ENCODE data around the gene CTDSPL.
"Not testable (repeated sequence)": the region's sequence is repeated elsewhere in the genome, so short reads cannot be mapped to it uniquely, and the experiment has no call there.

The CTDSPL gene, protein sequence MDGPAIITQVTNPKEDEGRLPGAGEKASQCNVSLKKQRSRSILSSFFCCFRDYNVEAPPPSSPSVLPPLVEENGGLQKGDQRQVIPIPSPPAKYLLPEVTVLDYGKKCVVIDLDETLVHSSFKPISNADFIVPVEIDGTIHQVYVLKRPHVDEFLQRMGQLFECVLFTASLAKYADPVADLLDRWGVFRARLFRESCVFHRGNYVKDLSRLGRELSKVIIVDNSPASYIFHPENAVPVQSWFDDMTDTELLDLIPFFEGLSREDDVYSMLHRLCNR

DNA sequence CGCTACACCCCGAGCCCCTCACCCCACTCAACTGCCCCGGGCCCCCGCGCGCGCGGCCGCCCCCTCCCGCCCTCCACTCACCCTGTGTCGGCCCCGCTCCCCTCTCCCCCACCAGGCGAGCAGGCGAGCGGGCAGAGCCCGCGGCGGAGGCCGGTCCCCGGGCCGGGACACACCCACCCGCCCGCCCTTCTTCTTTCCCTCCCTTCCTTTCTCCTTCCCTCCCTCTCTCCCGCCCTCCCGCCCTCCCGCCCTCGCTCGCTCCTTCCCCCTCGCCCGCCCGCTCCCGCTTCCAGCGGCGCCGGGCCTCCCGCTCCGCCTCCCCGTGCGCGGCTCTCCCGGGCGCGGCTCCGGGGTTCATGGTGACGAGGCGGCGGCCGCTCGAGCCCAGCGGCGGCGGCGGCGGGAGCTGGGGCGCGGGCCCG lies at the start of gene CTDSPL:
Gene CTDSPL (plus strand): TSS at position 261 of the 422 bp plus-strand sequence. CDS start 320 bp downstream, outside the sequence.
- no peak for DNase-seq

DNA sequence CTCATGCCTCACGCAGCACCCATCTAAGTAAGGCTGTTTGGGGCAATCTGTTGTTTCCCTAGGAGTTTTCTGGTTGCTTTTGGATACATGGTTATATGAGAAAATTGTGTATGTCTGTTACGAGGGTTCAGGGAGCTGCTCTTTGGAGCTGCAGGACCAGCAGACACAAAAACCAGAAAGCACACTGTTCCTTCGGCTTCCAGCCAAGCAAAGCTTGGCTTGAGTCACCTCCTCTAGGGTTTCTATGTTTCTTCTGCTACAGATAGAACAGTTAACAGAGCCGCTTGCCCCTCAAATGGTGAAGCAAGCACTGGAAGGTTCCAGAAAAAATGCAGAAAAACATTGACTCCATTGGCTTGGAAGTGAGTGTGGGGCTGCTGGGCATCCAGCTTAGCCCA lies 49.2 kb upstream of the CTDSPL start:
- no peak for DNase-seq

DNA sequence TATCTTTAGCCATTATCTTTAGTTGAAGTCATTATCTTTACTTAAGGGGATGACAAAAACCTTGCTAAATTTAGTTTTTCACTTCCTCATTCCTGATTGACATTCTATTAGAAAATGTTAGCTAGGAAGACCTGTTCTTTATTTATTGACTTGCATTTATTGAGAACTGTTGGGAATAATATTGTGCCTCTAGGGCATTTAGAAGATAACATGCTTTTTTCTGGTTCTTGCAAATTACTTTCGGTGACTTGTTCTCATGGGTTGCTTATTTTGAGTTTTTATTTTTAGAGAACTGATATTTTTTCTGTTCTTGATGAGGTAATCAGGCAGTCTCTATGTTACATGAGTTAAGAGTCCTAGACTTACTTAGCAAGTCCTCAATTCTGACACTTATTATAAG lies 48.3 kb upstream of the CTDSPL start:
- no peak for DNase-seq

DNA sequence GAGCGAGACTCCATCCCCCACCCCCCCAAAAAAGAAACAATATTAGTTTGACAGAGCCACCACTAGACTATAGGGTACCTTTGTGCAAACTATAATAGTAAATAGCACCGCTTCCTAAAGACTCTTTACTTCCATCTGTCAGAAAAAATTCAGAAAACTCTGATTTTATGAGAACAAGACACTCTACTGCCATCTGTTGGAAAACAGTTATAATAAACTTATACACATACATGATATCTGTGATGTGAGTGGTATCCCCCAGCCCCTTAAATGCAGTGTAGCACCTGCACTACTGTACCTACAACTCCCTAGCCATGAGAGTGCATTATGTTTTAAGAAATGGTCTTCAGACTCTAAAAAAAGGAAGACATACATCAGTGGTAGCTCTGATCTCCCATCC lies 47.1 kb upstream of the CTDSPL start:
- no peak for DNase-seq

DNA sequence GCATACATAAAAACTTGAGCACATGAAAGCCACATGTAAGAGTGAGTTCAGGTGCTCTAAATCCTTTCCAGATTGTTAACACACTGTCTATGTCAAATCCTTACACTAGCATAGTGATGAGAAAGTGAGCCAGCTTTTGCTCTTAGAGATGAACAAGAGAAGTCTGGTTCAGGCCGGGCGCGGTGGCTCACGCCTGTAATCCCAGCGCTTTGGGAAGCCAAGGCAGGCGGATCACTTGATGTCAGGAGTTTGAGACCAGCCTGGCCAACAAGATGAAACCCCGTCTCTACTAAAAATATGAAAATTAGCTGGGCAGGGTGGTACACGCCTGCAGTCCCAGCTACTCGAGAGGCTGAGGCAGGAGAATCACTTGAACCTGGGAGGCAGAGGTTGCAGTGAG lies 46.5 kb upstream of the CTDSPL start:
- DNase-seq = not testable (repeated sequence)

DNA sequence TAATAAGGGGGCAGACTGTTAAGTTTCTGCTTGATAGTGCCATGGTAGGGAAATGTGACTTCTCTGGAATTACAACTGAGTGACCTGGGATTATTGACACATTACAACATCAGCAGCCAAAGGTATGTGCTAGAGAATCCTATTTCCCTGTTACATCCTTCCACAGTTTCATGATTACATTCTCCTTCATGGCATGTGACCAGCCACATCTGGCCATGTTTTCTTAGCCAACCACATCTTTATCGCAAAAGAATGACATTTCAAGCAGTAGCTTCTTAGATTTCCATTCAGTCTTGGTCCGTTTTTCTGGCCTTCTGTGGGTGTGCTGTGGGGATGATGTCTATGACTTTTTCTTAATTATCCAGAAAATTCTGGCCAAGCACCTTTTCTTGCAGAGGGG lies 45.4 kb upstream of the CTDSPL start:
- no peak for DNase-seq

DNA sequence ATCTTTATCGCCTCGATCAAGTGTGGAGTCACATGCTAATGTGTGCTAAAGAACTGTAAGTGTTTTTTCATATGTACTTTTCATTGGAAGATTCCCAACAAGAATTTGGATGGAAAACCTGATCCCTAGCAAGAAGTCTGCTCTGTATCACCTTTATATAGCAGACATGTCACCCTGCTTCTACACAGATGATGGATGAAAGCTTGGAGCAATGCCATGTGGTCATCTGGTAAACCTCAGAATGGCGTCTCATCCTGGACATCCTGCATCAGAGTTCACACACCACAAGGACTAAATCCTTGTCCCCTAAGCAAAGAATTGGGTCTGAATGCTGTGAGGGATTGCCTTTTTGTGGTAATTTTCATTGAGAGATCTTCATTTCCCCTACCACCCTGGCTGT lies 42.1 kb upstream of the CTDSPL start:
- no peak for DNase-seq

DNA sequence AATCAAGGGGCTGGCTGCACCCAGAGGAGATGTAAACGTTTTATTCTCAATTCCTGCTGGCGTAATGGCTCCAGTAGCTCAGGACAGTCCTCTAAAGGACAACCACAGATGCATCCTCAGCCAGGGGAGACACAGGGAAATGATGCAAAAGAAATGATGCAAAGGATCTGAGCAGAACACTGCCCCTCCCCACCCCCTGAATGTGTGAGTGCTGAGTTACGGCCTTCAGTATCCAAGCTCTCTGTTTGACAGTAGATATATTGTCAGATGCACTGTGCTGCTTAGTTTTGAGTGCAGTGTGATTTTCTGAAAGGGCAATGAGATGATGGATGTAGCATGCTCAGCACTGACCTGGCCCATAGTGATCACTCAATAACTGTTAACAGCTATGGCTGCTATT lies 41.4 kb upstream of the CTDSPL start:
- DNase-seq = no peak

DNA sequence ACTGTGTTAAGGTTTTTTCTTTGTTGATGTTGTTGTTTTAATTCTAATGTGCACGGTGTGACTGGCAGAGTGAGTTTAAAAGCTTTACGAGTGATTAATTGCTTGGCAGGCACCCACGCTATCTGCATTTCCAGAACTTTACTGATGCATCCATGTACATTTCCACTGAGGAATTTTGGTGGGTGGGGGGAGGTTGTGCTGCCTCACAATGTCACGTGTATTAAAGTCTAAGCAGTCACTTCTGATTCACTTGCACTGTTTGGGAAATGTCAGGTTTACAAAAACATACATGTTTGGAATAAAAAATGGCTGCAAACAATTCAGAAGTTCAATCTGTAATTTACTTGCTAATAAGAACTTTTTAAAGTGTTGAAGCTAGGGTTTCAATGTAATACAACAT lies 38.5 kb upstream of the CTDSPL start:
- DNase-seq = no peak

DNA sequence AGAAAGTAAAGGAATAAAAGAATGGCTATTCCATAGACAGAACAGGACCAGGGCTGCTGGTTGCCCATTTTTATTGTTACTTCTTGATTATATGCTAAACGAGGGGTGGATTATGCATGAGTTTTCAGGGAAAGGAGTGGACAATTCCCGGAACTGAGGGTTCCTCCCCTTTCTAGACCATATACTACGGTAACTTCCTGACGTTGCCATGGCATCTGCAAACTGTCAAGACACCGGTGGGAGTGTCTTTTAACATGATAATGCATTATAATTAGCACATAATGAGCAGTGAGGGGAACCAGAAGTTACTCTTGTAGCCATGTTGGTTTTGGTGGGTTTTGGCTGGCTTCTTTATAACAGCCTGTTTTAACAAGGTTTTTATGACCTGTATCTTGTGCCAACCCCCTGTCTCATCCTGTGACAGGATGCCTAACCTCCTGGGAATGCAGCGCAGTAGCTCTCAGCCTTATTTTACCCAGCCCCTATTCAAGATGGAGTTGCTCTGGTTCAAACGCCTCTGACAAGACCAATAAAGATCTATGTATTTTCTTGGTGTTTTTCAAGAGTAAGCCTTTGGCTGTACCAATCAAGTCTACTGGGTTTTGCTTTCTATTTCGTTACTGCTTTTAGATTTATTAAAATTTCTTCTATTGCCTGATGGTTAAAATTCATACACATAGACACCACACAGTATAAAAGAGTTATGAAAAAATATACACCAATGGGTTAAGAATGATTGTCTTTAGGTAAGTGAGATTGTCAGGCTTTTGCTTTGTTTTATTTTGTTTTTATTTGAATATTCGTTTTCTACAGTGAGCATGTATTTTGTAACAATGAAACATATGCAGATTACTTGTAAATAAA lies 37.4 kb upstream of the CTDSPL start:
- no peak for DNase-seq

DNA sequence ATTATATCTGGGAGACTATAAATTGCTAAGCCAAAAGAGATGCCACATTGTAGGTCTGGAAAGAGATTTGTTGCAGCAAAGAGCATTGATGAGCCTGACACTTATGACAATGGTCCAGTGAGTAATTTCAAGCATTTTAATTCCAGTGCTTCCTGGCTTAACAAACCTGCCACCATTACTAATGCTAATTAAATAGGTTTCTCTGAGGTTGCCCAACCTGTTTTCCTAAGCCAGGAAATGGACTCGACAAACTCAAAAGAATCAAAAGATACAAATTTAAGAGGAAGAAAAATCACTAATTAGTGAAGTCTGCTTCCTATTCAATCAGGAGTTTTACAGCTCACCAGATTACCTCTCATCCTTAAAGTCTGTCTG lies 36.7 kb upstream of the CTDSPL start:
- DNase-seq = no peak

DNA sequence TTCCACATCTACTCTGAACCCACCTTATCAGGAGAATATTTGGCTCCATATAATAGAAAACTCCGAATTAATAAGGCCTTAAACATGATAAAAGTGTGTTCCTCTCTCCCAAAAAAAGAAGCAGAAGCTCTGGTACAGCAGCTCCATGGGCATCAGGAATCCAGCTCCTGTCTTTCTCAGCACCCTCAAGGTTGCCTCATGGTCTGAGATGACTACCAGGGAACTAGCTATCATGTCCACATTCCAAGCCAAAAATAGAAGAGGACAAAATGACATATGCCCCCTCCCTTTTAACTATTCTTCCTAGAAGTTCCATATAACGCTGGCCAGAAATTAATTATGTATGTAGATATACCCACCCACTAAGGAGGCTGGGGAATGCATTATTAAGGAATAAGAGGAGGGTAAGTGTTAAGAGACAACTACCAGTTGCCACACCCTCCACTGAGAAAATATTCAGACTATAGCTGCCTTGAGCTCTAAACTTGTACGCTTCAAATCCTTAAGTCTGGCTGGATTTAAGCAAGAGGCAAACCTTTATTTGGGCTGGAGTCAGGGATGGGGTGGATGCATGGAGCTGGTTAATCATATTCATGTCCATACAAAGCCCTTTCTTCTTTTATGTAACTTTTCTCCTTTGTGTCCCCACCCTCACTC lies 35.8 kb upstream of the CTDSPL start:
- DNase-seq = no peak

DNA sequence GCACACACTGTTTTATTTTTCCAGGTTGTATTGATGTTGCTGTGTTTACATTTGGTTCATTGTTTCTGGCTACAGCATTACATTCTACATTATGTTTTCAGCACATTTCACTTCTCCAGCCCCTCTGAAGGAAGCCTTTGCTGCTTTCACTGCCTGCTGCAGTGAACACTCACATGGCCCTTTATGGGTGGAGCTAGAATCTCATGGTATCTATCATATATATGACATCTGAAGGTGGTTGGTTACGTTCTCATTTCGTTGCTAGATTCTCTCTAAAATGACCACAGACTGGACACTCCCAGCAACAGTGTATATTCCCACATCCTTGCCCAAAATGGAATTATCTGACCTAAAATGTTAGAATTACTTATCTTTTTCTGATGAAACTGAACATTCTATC lies 35.2 kb upstream of the CTDSPL start:
- DNase-seq = no peak

DNA sequence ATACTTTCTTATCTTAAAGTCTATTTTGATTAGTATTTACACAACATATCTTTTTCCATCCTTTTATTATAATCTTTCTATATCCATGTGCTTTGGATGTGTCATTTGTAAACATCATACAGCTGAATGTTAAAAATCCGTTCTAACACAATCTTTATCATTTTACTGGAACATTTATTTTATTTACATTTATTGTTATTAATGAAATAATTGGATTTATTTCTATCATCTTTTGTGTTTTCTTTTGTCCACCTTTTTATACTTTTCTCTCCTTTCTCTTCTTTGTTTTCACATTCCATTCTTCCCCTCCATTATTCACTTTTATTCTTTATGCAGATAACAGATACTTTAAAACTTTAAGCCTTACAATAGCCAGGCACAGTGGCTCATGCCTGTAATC lies 34.7 kb upstream of the CTDSPL start:
- DNase-seq = no peak

DNA sequence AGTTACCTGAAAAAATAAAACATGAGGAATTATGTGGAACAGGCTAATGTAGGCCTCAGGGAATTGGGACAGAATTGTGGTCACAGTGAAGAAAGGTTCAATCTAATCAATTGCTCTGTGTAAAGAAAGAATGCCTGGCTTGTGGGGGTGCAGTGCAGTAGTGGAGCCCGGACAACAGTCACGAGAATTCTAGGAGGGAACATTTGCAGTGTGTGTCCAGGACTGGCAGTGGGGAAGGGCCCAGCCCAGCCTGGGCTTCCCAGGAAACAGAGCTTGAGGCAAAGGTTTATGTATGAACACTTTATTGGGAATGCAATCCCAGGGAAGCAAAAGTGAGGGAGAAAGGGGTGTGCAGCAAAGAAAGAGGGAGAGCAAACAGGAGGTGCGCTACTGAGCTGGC lies 29.2 kb upstream of the CTDSPL start:
- no peak for DNase-seq

DNA sequence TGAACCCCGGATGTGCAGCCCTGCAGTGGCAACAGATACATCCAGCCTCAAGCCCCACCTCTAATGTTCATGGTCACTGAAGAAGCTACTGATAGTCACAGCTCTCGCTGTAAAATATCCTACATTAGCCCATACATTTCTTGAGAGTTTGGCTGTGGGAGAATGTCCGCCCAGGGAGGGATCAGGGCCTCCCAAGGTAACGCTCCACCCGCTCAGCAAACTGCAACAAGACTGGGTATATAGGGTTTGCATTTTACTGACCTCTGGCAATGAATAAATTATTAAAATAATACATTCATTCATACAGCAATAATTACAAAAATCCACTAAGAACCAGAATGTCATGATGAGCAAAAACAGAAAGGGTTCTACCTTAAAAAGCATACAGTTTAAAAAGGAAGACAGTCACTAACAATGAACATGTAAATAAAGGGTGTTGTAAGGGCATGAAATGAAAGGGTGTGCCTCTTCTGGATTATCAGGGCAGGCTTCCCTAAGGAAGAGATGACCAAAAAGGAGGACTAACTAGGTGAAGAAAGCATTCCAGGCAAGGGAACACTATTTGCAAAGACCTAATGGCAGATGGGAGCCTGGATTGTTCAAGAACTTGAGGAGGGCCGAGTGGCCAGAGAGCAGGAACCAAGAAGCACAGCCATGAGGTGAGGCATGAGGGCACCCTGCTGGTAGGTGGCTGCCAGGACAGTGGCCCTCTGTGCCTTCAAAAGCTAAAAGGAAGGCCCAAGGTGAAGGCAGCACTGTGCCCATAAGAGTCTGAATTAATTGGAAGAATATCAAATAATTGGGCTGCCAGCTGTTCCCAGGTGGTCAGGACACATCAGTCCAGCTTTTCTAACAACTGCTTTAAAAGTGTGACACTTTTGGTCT lies 28.1 kb upstream of the CTDSPL start:
- DNase-seq = no peak

DNA sequence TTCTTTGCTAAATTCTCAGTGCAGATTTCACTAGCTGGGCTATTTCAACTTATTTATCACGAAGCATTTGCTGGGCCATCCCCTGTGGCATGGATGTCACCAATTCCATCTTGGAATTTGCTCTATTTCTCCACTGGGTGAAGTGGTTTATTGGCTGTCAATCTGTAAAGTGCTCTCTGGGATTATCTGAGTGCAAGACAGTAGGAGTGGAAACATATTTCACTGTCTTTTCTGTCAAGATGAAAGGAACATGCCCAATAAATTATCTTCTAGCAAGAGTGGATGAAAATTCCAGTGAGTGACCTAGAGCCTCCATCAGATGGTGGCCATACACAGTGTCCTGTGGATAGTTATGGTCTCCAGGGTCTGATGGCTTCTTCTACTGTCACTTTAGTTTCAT lies 25.1 kb upstream of the CTDSPL start:
- DNase-seq = no peak

DNA sequence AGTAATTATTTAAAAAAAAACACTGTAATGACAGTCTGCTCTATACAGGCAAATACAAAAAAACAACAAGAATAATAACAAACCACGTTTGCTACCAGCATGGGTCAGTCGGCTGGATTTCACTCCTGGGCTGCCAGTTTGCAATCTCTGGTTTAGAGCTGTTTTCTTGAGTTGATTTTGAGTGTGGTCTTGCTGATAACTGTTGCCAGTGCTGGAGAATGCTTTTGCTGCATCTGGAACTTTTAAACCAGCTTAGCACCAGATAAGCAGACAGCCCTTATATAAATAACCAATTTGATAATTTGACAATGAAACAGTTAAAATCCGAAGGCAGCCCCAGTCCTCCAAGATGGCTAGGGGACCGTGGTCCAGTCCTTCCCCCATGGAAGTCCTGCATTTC lies 14.0 kb upstream of the CTDSPL start:
- no peak for DNase-seq

DNA sequence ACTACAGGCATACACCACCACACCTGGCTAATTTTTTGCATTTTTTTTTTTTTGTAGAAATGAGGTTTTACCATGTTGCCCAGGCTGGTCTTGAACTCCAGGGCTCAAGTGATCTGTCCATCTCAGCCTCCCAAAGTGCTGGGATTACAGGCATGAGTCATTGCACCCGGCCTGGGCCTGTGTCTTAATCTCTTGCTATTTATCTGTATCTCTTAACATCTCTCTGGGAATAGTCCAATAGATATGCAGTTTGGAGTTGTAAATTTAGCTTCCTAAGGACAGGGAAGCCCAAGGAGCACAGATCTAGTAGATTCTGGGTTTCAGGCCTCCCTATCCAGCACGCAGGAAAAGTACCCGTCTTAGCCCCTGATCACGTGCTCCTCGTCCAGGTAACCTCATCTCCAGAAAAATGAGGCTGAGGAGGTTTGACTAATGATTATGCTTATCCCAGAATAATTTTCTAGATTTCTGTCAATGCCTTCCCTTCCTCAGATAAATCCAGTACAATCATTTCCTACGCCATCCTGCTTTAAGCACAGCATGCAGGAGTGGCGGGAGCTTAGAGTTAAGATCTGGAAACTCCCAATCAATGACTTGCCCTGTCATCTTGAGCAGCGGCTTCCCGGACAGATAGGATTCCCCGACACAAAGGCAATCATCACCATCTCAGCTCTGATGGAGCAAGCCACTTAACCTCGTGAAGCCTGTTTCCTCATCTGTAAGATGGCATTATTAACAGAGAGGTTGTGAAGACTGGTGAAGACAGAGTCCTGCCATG lies 12.3 kb upstream of the CTDSPL start:
- no peak for DNase-seq

DNA sequence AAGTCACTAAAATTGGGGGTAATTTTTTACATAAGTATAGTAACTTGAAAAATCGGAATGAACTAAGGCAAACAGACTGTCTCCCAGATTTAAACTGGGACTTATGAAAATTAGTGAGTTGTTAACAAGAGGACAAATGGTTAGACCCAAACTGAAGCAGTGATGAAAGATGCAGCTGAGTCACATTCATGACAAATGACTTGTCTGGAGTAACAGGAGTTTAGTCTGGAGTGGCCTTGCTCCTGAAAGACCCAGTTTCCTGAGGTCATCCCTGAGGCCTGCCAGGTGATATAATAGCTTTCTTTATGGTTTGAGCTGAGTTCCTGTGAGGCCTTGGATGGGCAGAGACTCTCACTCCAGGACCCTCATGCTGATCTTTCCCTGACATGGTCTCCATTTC lies 9.6 kb upstream of the CTDSPL start:
- DNase-seq = no peak

DNA sequence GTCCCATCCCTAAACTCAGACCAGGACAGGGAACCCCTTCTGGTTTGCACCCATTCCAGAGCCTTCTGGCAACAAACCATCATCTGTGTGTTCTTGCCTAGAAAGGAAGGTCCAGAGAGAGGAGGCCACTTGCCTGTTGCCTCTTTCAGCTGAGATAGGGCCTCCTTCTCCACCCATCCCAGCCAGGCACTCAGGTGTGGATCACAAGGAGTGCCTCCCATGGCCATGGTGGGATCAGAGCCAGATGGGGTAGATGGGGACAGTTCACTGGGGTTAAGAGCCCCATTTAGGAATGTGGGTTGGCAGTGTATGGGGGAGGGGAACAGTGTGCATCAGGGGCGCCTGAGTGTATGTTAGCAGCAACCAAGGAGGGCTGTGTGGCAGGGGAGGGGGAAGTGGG lies 8.9 kb upstream of the CTDSPL start:
- DNase-seq = no peak
